Measurements from ENCODE around the gene SPANXN4. TPM values are rescaled to one million over a fixed set of nuclear protein-coding genes. Genes with fewer than 3 reads are reported as not detected.

Gene SPANXN4, protein sequence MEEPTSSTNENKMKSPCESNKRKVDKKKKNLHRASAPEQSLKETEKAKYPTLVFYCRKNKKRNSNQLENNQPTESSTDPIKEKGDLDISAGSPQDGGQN
- total RNA-seq: not detected

DNA sequence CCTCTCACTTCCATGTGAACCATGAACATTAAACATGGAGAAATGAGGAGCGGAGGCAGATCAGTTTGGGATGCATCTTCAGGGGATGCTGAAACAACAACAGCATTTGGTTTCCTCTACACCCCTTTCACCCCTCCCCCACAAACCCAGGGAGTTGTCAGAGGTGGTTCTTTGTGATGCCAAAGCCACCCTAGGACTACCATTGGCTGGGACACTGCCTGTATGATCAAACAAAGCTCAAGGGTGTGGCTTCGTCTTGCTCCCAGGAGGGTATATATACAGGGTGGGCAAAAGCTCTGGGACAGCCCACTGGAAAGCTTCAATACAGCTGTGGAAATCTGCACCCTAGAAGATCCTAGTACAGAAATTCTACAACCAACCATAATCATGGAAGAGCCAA lies at the start of gene SPANXN4:
SPANXN4 (plus strand) TSS at position 301 of the 400 bp plus-strand sequence; CDS start at position 388, 87 bp downstream.

All from parietal lobe (tissue), 1 donor.